K562 (cell line): ENCODE measurements around the gene SCAMP2. TPM values are rescaled to one million over a fixed set of nuclear protein-coding genes. Genes with fewer than 3 reads are reported as not detected.

Experiments used
- ATAC-seq: fragments of 200-7000 bp; cut with Tn5 transposase; 3 replicates; pipeline ENCODE4 v1.9.1; 2020; ENCODE audit warnings: moderate library complexity
- BruUV-seq: library from RNA; stranded (reverse); fragments of 400-500 nt; replicated peaks from 2 replicates; lab custom pipeline; 2021; lab: Mats Ljungman, UMichigan
- CTCF ChIA-PET: fragments of 300-600 bp; formaldehyde crosslinking; extraction: SDS; loops from one replicate; lab custom pipeline; 2021; ENCODE audit warnings: low intra/inter-chr PET ratio; lab: Yijun Ruan, JAX
- POLR2A ChIA-PET: fragments of 300-600, 350-650 bp; sonication (Branson Sonifier 250); formaldehyde crosslinking; extraction: SDS; loops from one replicate; lab custom pipeline; 2021; ENCODE audit warnings: antibody characterized with exemption, inconsistent platforms; lab: Yijun Ruan, JAX
- DNase-seq, 4 experiments: peaks; one replicate each; pipeline versions ENCODE4 v3.0.0 to v3.0.0-alpha.2; 2011 to 2018; ENCODE audit warnings: low spot score in 3 of 4, mixed read lengths in 3 of 4; ENCODE audit errors: extremely low read depth in 1 of 4
- FAIRE-seq: peaks from 2 replicates; lab custom pipeline; 2011; peaks lifted over from hg19 to GRCh38; lab: Jason Lieb, UNC
- H2AFZ ChIP-seq: 2 replicates; pipeline ENCODE4 v1.6.0; 2011; ENCODE audit warnings: low read depth, low read length, control low read depth, inconsistent platforms
- H3K27ac ChIP-seq: fragments of 200-600 bp; 3 replicates; pipeline ENCODE4 v1.8.0; 2011; ENCODE audit warnings: low read depth, mild to moderate bottlenecking, control low read depth, inconsistent platforms, low read length, moderate library complexity, mixed read lengths; ENCODE audit errors: extremely low read depth
- H3K27me3 ChIP-seq, 2 experiments: fragments of 300-600 bp in 1 of 2; 2 replicates in 1 of 2; 3 replicates in 1 of 2; pipeline versions ENCODE4 v1.6.0 to v1.8.0; 2011; ENCODE audit warnings: inconsistent platforms in 2 of 2, low read length in 2 of 2, mild to moderate bottlenecking in 1 of 2, mixed read lengths in 1 of 2, moderate library complexity in 1 of 2; ENCODE audit not compliant: control insufficient read depth in 2 of 2, insufficient read depth in 2 of 2
- H3K36me3 ChIP-seq: fragments of 300-600 bp; 3 replicates; pipeline ENCODE4 v1.8.0; 2011; ENCODE audit warnings: mild to moderate bottlenecking, low read length, inconsistent platforms; ENCODE audit not compliant: control insufficient read depth, insufficient read depth
- H3K4me1 ChIP-seq, 2 experiments: fragments of 200-600 bp in 1 of 2; replicated peaks in 1 of 2; 2 replicates in 1 of 2; 3 replicates in 1 of 2; pipeline versions ENCODE4 v1.5.1 to v1.8.0; 2011; ENCODE audit warnings: inconsistent platforms in 2 of 2, low read length in 2 of 2, mild to moderate bottlenecking in 1 of 2, mixed read lengths in 1 of 2, moderate library complexity in 1 of 2; ENCODE audit not compliant: control insufficient read depth in 2 of 2, insufficient read depth in 2 of 2
- H3K4me2 ChIP-seq: 2 replicates; pipeline ENCODE4 v1.6.1; 2011; ENCODE audit warnings: low read length, control low read depth, inconsistent platforms, mixed read lengths; ENCODE audit not compliant: insufficient read depth
- H3K4me3 ChIP-seq: fragments of 200-600 bp; sonication (generic), shearing (Covaris generic); 2 replicates; pipeline ENCODE4 v1.5.1; 2016; ENCODE audit warnings: control low read depth, inconsistent platforms
- H3K79me2 ChIP-seq: fragments of 200-600 bp; 3 replicates; pipeline ENCODE4 v1.8.0; 2011; ENCODE audit warnings: low read length, inconsistent platforms; ENCODE audit not compliant: control insufficient read depth, insufficient read depth
- H3K9ac ChIP-seq, 2 experiments: 2 replicates each; pipeline versions ENCODE4 v1.6.0 to v1.6.1; 2011; ENCODE audit warnings: low read depth in 2 of 2, low read length in 2 of 2, control low read depth in 1 of 2, inconsistent platforms in 1 of 2, mild to moderate bottlenecking in 1 of 2, mixed read lengths in 1 of 2; ENCODE audit not compliant: insufficient read depth in 1 of 2
- H3K9me1 ChIP-seq: one replicate; pipeline ENCODE4 v1.6.0; 2011; ENCODE audit warnings: inconsistent platforms, mild to moderate bottlenecking, low read length, moderate library complexity; ENCODE audit not compliant: control insufficient read depth, insufficient read depth
- H3K9me3 ChIP-seq: replicated peaks from 2 replicates; pipeline ENCODE4 v1.5.1; 2011; ENCODE audit warnings: low read depth, low read length, inconsistent platforms; ENCODE audit not compliant: control insufficient read depth, insufficient read depth
- H4K20me1 ChIP-seq: replicated peaks from 2 replicates; pipeline ENCODE4 v1.6.1; 2011; ENCODE audit warnings: low read length, inconsistent platforms, mixed read lengths; ENCODE audit not compliant: control insufficient read depth, insufficient read depth
- NBN ChIP-seq: fragments of 450-650 bp; IDR thresholded peaks from 2 replicates; pipeline ENCODE4 v1.6.1; 2016; ENCODE audit warnings: low read depth, mild to moderate bottlenecking
- RAD51 ChIP-seq: fragments of 450-650 bp; IDR thresholded peaks from 2 replicates; pipeline ENCODE4 v1.7.1; 2016; ENCODE audit warnings: low read depth, mild to moderate bottlenecking, borderline replicate concordance
- ZNF717 ChIP-seq: fragments of 250-450 bp; sonication (Bioruptor Pico); IDR thresholded peaks from 2 replicates; pipeline ENCODE4 v1.5.0; 2021
- WGBS: fragments of 100-300 bp; shearing (Covaris generic); methylation state at CpG from one replicate; pipeline ENCODE4 v1.1.6; 2016; ENCODE audit warnings: low coverage, mixed read lengths; ENCODE audit not compliant: insufficient coverage; ENCODE audit errors: missing lambda C conversion rate; 5-methylcytosine and 5-hydroxymethylcytosine counted together
- in situ Hi-C: fragments of 300-500 bp; cut with MboI; formaldehyde crosslinking; loops from 4 replicates; pipeline ENCODE4 v1.15.0; 2018; ENCODE audit warnings: inconsistent platforms, mixed read lengths
- intact Hi-C: fragments of 100-400 bp; cut with micrococcal nuclease; formaldehyde crosslinking; loops from 2 replicates; pipeline ENCODE4 v1.14.2; 2022
- polyA plus RNA-seq, 8 experiments: library from polyadenylated mRNA; depleted of rRNA in 4 of 8; stranded (reverse) in 5 of 8; unstranded in 3 of 8; fragments of >200 nt; fragmentation: Nextera tagmentation in 2 of 8; fragmentation: Illumina TruSeq in 1 of 8; extraction: Ambion mirVana in 2 of 8; extraction: Trizol in 1 of 8; gene quantifications; 2 replicates each; pipeline versions ENCODE4 v1.2.1 to v1.2.3, GENCODE V29; 2011 to 2014; ENCODE audit warnings: inconsistent platforms in 1 of 8, missing spikeins in 1 of 8
- total RNA-seq, 7 experiments: library from RNA; depleted of rRNA in 6 of 7; stranded (reverse); fragments of >200 nt in 6 of 7; fragmentation: Illumina TruSeq in 2 of 7; extraction: Trizol in 2 of 7; gene quantifications; 2 replicates each; pipeline versions ENCODE4 v1.2.1 to v1.2.3, GENCODE V29; 2011 to 2021; ENCODE audit warnings: low replicate concordance in 1 of 7
- TF ChIP-seq, protein P1 (sequence below): fragments of 450-650 bp; IDR thresholded peaks from 2 replicates; pipeline ENCODE4 v1.6.1; 2017; ENCODE audit warnings: antibody characterized with exemption, mild to moderate bottlenecking
- TF ChIP-seq, protein P2 (sequence below): fragments of 450-650 bp; IDR thresholded peaks from 2 replicates; pipeline ENCODE4 v1.6.1; 2016; ENCODE audit warnings: mild to moderate bottlenecking, moderate library complexity

SCAMP2 gene
- total and polyA plus RNA-seq, 9 of the 15 experiments (the other 6 are each of a cell fraction or from before 2014, with no cell fraction given), result 5.9 to 61.1 (median 20.1) TPM

DNA sequence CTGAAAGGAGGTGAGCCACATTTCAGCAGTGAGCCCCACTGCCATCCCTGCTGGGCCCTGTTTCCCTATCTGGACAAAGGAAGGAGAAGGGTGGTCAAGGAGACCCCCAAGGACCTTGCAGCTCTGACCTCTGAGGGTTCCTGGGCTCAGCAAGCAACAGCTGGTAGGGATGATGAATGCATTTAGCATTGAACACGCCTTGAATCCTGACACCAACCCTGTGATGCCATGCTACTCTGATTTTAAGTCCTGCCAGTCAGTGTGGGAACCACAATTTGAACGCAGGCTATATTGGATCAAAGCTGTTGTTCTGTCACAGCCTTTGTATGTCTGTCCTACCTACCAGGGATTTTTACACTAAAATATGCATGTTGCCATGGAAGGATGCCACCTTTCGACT, 23.2 kb upstream of the SCAMP2 start:
- 78% methylated on average over 3 of the region's 3 CpGs for WGBS
- intact Hi-C loops, result no loop called here
- H4K20me1 ChIP-seq, result no peaks in the 10 kb centered on the region; the same call in 1 of the 2 replicates
- peaks cover 73% of the 10 kb centered on the region; the same call in 2 of the 3 replicates for H3K36me3 ChIP-seq
- H2AFZ ChIP-seq, result no peak overlapping the region
- CTCF ChIA-PET, result no interaction called here
- H3K27ac ChIP-seq, result no peak overlapping the region; the same call in 2 of the 3 replicates
- peaks cover 0 to 3% of the 10 kb centered on the region in 2 experiments; a peak in 1 of 5 replicates for H3K4me1 ChIP-seq
- H3K9ac ChIP-seq, result no peak overlapping the region
- no TSS peak for BruUV-seq
- no peak for ATAC-seq
- H3K9me1 ChIP-seq, result peaks cover under 1% of the 10 kb centered on the region
- no peaks in the 10 kb centered on the region for H3K27me3 ChIP-seq
- no peaks in the 10 kb centered on the region for H3K9me3 ChIP-seq
- no peak overlapping the region for H3K4me3 ChIP-seq
- POLR2A ChIA-PET, result interaction anchor here (0.5 to 3.3 kb wide), 6 partner anchors 11 to 285 kb away, joined by 3 to 29 read pairs (median 3); partner anchors contain the start of genes FAM219B and ULK3
- H3K79me2 ChIP-seq, result no peaks in the 10 kb centered on the region
- no peak for FAIRE-seq
- DNase-seq, result no peak
- no peak overlapping the region for H3K4me2 ChIP-seq
- in situ Hi-C loops, result no loop called here
- TF ChIP-seq, protein P1, sequence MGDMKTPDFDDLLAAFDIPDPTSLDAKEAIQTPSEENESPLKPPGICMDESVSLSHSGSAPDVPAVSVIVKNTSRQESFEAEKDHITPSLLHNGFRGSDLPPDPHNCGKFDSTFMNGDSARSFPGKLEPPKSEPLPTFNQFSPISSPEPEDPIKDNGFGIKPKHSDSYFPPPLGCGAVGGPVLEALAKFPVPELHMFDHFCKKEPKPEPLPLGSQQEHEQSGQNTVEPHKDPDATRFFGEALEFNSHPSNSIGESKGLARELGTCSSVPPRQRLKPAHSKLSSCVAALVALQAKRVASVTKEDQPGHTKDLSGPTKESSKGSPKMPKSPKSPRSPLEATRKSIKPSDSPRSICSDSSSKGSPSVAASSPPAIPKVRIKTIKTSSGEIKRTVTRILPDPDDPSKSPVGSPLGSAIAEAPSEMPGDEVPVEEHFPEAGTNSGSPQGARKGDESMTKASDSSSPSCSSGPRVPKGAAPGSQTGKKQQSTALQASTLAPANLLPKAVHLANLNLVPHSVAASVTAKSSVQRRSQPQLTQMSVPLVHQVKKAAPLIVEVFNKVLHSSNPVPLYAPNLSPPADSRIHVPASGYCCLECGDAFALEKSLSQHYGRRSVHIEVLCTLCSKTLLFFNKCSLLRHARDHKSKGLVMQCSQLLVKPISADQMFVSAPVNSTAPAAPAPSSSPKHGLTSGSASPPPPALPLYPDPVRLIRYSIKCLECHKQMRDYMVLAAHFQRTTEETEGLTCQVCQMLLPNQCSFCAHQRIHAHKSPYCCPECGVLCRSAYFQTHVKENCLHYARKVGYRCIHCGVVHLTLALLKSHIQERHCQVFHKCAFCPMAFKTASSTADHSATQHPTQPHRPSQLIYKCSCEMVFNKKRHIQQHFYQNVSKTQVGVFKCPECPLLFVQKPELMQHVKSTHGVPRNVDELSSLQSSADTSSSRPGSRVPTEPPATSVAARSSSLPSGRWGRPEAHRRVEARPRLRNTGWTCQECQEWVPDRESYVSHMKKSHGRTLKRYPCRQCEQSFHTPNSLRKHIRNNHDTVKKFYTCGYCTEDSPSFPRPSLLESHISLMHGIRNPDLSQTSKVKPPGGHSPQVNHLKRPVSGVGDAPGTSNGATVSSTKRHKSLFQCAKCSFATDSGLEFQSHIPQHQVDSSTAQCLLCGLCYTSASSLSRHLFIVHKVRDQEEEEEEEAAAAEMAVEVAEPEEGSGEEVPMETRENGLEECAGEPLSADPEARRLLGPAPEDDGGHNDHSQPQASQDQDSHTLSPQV, result no peak
- TF ChIP-seq ZNF717 (CRISPR knock-in tag), result no peak
- TF ChIP-seq, protein P2, sequence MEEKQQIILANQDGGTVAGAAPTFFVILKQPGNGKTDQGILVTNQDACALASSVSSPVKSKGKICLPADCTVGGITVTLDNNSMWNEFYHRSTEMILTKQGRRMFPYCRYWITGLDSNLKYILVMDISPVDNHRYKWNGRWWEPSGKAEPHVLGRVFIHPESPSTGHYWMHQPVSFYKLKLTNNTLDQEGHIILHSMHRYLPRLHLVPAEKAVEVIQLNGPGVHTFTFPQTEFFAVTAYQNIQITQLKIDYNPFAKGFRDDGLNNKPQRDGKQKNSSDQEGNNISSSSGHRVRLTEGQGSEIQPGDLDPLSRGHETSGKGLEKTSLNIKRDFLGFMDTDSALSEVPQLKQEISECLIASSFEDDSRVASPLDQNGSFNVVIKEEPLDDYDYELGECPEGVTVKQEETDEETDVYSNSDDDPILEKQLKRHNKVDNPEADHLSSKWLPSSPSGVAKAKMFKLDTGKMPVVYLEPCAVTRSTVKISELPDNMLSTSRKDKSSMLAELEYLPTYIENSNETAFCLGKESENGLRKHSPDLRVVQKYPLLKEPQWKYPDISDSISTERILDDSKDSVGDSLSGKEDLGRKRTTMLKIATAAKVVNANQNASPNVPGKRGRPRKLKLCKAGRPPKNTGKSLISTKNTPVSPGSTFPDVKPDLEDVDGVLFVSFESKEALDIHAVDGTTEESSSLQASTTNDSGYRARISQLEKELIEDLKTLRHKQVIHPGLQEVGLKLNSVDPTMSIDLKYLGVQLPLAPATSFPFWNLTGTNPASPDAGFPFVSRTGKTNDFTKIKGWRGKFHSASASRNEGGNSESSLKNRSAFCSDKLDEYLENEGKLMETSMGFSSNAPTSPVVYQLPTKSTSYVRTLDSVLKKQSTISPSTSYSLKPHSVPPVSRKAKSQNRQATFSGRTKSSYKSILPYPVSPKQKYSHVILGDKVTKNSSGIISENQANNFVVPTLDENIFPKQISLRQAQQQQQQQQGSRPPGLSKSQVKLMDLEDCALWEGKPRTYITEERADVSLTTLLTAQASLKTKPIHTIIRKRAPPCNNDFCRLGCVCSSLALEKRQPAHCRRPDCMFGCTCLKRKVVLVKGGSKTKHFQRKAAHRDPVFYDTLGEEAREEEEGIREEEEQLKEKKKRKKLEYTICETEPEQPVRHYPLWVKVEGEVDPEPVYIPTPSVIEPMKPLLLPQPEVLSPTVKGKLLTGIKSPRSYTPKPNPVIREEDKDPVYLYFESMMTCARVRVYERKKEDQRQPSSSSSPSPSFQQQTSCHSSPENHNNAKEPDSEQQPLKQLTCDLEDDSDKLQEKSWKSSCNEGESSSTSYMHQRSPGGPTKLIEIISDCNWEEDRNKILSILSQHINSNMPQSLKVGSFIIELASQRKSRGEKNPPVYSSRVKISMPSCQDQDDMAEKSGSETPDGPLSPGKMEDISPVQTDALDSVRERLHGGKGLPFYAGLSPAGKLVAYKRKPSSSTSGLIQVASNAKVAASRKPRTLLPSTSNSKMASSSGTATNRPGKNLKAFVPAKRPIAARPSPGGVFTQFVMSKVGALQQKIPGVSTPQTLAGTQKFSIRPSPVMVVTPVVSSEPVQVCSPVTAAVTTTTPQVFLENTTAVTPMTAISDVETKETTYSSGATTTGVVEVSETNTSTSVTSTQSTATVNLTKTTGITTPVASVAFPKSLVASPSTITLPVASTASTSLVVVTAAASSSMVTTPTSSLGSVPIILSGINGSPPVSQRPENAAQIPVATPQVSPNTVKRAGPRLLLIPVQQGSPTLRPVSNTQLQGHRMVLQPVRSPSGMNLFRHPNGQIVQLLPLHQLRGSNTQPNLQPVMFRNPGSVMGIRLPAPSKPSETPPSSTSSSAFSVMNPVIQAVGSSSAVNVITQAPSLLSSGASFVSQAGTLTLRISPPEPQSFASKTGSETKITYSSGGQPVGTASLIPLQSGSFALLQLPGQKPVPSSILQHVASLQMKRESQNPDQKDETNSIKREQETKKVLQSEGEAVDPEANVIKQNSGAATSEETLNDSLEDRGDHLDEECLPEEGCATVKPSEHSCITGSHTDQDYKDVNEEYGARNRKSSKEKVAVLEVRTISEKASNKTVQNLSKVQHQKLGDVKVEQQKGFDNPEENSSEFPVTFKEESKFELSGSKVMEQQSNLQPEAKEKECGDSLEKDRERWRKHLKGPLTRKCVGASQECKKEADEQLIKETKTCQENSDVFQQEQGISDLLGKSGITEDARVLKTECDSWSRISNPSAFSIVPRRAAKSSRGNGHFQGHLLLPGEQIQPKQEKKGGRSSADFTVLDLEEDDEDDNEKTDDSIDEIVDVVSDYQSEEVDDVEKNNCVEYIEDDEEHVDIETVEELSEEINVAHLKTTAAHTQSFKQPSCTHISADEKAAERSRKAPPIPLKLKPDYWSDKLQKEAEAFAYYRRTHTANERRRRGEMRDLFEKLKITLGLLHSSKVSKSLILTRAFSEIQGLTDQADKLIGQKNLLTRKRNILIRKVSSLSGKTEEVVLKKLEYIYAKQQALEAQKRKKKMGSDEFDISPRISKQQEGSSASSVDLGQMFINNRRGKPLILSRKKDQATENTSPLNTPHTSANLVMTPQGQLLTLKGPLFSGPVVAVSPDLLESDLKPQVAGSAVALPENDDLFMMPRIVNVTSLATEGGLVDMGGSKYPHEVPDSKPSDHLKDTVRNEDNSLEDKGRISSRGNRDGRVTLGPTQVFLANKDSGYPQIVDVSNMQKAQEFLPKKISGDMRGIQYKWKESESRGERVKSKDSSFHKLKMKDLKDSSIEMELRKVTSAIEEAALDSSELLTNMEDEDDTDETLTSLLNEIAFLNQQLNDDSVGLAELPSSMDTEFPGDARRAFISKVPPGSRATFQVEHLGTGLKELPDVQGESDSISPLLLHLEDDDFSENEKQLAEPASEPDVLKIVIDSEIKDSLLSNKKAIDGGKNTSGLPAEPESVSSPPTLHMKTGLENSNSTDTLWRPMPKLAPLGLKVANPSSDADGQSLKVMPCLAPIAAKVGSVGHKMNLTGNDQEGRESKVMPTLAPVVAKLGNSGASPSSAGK, result no peak
- TF ChIP-seq NBN, result no peak
- TF ChIP-seq RAD51, result no peak
